Hematopoietic multipotent progenitor cell treated with erythropoietin and hydrocortisone succinate and interleukin-3 and kit ligand, for 8 days (in vitro differentiated cells): ENCODE results near the gene OSBPL6.
"Not testable (repeated sequence)": the region's sequence is repeated elsewhere in the genome, so short reads cannot be mapped to it uniquely, and the experiment has no call there.

ENCODE experiments used
- DNase-seq: peaks from one replicate; pipeline ENCODE4 v3.0.0-alpha.2; 2015

Gene OSBPL6

GRCh38 chr2:178193823-178194599 lies at the start of gene OSBPL6:
TSS of gene OSBPL6 (plus strand) at chr2:178194512. CDS start at chr2:178306185, 111,673 bp downstream.
- DNase-seq: peak; percentile 72

DNA sequence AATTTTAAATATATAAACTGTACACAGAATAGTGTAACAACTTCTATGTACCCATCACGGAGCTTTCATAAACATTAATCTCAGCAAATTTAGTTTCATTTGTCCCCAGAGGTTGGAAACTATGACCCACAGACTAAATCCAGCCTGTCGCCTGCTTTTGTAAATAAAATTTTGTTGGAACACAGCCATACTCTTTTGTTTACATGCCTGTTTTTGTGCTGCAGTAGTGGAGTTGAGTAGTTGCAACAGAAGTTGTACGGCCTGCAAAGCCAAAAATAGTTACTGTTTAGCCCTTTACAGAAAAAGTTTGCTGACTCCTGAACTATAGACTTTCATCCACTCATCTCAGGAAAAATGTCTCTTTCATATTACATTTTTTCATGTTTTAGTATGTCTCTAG lies 42.3 kb upstream of the OSBPL6 start:
- no peak for DNase-seq

- DNase-seq: no peak
Measured at GRCh38 chr2:178152542-178152941, 41.8 kb upstream of the OSBPL6 start.

DNA sequence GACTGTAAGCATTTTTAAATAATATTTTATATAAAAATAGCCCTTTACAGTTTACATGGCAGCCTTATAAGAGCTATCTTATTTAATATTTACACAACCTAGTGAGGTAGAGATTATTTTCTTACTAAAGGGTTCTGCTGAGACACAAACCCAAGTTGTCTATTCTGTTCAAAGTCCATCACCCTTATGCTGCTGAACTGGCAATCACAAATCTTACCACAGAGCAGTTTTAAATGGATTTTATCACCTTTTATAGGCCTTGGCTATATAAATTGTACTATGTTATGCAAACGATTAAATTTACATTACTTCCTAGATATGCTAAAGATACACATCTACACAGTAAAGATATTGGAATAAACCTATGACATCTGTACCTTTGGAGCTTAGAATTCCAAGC lies 41.3 kb upstream of the OSBPL6 start:
- no peak for DNase-seq

GRCh38 chr2:178153878-178154277 lies 40.4 kb upstream of the OSBPL6 start:
- not testable (repeated sequence) for DNase-seq

GRCh38 chr2:178155524-178155923 lies 38.8 kb upstream of the OSBPL6 start:
- no peak for DNase-seq

DNA sequence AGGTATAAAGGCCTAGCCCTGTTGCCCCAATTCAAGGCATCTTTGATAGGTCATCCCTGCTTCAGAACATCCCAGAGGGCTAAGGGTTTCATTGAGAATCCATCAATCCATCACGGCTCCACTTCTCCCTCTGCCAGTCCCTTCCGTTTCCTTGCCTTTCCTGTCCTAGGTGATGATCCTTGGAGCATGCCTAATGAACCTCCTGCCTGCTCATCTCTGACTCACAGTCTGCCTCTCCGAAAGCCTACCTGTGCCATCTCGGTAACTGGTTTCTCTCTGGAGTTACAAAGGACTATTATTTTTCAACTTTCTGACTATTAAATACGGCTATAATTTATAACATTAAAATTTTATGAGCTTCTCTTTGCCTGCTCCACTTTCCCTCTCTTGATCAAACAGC lies 36.7 kb upstream of the OSBPL6 start:
- no peak for DNase-seq

DNA sequence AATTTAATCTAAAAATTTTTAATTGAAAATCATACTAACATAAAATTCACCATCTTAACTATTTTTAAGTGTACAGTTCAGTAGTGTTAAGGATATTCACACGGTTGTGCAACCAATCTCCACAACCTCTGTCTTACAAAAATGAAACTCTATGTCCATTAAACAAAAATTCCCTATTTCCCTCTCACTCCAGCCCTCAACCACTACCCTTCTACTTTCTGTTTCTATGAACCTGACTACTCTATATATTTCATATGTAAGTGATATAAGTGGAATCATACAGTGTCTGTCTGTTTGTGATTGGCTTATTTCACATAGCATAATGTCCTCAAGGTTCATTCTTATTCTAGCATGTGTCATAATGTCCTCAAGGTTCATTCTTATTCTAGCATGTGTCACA lies 34.3 kb upstream of the OSBPL6 start:
- no peak for DNase-seq

DNA sequence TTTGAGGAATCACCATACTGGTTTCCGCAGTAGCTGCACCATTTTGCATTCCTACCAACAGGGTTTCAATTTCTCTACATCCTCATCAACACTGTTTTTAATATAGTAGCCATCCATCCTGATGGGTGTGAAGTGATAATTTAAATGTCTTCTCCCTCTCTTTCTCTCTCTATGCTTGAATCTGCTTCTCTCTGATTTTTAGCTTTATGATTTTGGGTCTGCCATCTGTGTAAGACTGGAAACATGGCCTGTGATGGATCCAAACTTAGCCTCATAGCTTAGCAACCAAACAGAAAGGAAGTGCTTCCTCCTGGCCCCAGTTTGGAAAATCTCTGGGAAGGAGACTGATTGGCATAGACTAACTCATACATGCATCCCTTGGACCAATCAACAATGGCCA lies 33.7 kb upstream of the OSBPL6 start:
- no peak for DNase-seq

DNA sequence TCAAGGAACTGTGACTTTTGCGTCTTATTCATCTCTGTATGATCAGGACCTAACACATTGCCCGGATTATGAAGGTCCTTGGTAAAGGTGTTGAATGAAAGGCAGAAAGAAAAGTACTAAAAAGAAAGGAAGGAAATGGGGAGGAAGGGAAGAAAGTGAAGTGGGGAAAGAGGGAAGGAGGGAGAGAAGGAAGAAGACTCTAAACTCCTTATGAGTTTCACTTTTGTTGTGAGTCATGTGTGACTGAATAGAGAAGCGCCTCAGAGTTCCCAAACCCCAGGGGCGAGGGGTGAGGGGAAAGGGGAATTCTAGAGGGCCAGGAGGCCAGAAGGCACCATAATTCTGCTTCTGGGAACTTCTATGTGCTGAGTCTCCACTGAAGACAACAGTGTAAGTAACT lies 30.9 kb upstream of the OSBPL6 start:
- no peak for DNase-seq

GRCh38 chr2:178163911-178164310 lies 30.4 kb upstream of the OSBPL6 start:
- DNase-seq: no peak

- no peak for DNase-seq
Measured at GRCh38 chr2:178173657-178174056, 20.7 kb upstream of the OSBPL6 start.

- no peak for DNase-seq
Measured at GRCh38 chr2:178177066-178177679, 17.1 kb upstream of the OSBPL6 start.

- not testable (repeated sequence) for DNase-seq
Measured at GRCh38 chr2:178180648-178181047, 13.7 kb upstream of the OSBPL6 start.

GRCh38 chr2:178187861-178188260 lies 6.5 kb upstream of the OSBPL6 start:
- DNase-seq: no peak

DNA sequence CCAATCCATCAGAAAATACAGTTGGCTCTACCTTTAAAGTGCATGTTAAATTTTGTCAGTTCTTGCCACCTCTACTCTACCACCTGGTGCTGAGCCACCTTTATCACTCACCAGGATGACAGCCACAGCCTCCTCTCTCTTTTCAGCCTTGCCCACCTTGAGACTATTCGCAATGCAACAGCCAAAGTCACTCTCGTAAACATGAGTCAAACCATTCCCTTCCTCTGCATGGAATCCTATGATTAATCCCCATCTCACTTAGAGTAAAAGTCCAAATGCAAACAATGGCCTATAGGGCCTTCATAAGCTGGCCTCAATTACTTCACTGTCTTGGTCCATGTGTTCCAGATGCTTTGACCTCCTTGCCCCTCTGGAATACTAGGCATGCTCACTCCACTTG lies 5.8 kb upstream of the OSBPL6 start:
- no peak for DNase-seq

GRCh38 chr2:178191004-178191508 lies 3.3 kb upstream of the OSBPL6 start:
- peak; percentile 16 for DNase-seq

DNA sequence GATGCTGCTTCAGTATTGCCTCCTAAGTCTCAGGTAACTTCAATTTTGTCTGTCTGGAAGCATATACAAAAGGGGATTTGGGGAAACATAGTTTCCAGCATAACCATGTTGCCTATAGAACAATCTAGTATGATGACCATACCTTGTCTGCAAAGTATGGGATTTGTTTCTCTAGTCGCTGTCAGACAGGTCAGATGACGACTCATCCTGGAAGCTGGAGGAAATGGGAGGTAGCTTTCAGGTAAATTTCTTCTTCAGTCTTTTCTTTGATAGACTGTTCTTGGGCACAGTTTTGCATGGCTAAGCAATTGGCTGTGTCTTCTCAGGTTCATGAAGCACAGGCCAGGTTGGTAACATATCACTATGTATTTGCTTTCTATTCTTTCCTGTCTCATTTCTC lies 2.8 kb upstream of the OSBPL6 start:
- no peak for DNase-seq

DNA sequence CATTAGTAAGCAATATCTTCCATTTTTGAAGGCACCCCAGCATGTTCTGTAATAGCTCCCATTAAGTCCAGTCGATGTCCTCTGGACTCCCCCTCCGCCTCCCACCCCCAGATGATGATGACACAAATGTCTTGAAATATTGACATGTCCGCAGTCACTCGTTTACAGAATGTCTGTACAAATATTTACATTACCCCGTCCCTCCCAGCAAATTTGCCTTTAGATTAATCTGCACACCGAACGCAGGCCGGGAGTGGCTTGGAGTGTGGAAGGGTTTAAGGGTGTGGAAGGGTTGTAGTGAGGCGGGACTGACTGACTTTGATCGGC lies 853 bp upstream of the OSBPL6 start:
- DNase-seq: peak; percentile 21

GRCh38 chr2:178194600-178195389 lies 483 bp downstream of the OSBPL6 start:
- peak; percentile 3 for DNase-seq

- DNase-seq: peak; percentile 2
Measured at GRCh38 chr2:178195390-178196166, 1.3 kb downstream of the OSBPL6 start.

GRCh38 chr2:178197791-178198190 lies 3.5 kb downstream of the OSBPL6 start:
- no peak for DNase-seq

DNA sequence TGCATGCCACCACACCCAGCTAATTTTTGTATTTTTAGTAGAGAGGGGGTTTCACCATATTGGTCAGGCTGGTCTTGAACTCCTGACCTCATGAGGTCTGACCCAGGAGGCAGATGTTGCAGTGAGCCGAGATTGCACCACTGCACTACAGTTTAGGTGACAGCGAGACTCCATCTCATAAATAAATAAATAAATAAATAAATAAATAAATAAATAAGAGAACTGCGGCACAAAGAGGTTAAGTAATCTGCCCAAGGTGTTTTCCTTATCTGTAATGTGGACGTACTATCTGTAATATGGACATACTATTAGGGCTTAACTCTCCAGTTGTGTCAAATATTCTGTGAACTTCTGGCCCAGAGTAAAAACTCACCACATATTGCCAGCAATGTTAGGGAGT lies 4.1 kb downstream of the OSBPL6 start:
- DNase-seq: not testable (repeated sequence)
